NCI-H2107 (cell line): Measurements from ENCODE around the gene FUT1.
"Not testable (repeated sequence)": the region's sequence is repeated elsewhere in the genome, so short reads cannot be mapped to it uniquely, and the experiment has no call there.

Source experiments
- DNase-seq: peaks from one replicate; lab custom pipeline; 2025; lab: John Stamatoyannopoulos, UW

Gene FUT1

GRCh38 chr19:48768994-48769713 lies 16.7 kb upstream of the FUT1 start:
- no peak for DNase-seq

- DNase-seq = not testable (repeated sequence)
Observed at GRCh38 chr19:48768171-48768753, 15.8 kb upstream of the FUT1 start.

- DNase-seq = not testable (repeated sequence)
Observed at GRCh38 chr19:48765816-48766215, 13.4 kb upstream of the FUT1 start.

- no peak for DNase-seq
Observed at GRCh38 chr19:48760504-48761205, 8.2 kb upstream of the FUT1 start.

GRCh38 chr19:48757741-48758144 lies 5.3 kb upstream of the FUT1 start:
- no peak for DNase-seq

- no peak for DNase-seq
Observed at GRCh38 chr19:48757089-48757675, 4.7 kb upstream of the FUT1 start.

- DNase-seq = no peak
Observed at GRCh38 chr19:48756686-48757085, 4.2 kb upstream of the FUT1 start.

GRCh38 chr19:48756212-48756611 lies 3.8 kb upstream of the FUT1 start:
- DNase-seq = no peak

- DNase-seq = no peak
Observed at GRCh38 chr19:48755787-48756186, 3.3 kb upstream of the FUT1 start.

GRCh38 chr19:48755084-48755641 lies 2.7 kb upstream of the FUT1 start, which contains the start of gene FGF21:
TSS of gene FGF21 (plus strand) at chr19:48755524. CDS start at chr19:48756237, 713 bp downstream.
- DNase-seq = peak; percentile 24

GRCh38 chr19:48751845-48752495 lies 471 bp downstream of the FUT1 start:
- no peak for DNase-seq

- DNase-seq = no peak
Observed at GRCh38 chr19:48750771-48751504, 1.5 kb downstream of the FUT1 start.

- no peak for DNase-seq
Observed at GRCh38 chr19:48750351-48750750, 2.1 kb downstream of the FUT1 start.

- no peak for DNase-seq
Observed at GRCh38 chr19:48749571-48750198, 2.8 kb downstream of the FUT1 start.

GRCh38 chr19:48746738-48747575 lies 5.5 kb downstream of the FUT1 start, which contains the start of gene IZUMO1:
TSS of gene IZUMO1 (minus strand) at chr19:48746909. CDS start at chr19:48745859, 1,050 bp downstream.
- DNase-seq = no peak

GRCh38 chr19:48746110-48746509 lies 6.3 kb downstream of the FUT1 start:
- DNase-seq = no peak

GRCh38 chr19:48745208-48745995 lies 7.0 kb downstream of the FUT1 start:
- DNase-seq = no peak

- no peak for DNase-seq
Observed at GRCh38 chr19:48742096-48742495, 10.3 kb downstream of the FUT1 start.
